Measurements from ENCODE around the gene ZNG1C. TPM values are rescaled to one million over a fixed set of nuclear protein-coding genes. Genes with fewer than 3 reads are reported as not detected.

ZNG1C gene
- total RNA-seq = 8.8 and 10.9 TPM in 2 replicates

DNA sequence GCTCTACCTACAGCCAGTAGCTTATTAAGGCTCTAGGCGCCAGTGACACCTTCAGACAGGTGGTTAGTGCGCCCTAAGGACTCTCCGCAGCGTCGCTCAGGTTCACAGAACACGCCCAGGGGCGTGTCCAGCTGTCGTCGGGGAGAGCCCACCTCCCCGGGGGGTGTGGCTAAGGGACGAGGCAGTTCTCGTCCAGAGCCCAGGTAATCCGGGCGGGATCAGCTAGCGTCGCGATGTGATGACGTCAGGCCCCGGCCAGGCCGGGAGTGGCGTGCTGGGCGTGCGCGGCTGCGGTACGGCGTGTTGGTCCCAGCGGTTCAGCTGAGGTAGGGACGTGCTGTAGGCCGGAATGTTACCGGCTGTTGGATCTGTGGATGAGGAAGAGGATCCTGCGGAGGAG, at the start of gene ZNG1C:
TSS of gene ZNG1C (plus strand) at position 301 of the 400 bp plus-strand sequence. CDS start at position 350, 49 bp downstream.

DNA sequence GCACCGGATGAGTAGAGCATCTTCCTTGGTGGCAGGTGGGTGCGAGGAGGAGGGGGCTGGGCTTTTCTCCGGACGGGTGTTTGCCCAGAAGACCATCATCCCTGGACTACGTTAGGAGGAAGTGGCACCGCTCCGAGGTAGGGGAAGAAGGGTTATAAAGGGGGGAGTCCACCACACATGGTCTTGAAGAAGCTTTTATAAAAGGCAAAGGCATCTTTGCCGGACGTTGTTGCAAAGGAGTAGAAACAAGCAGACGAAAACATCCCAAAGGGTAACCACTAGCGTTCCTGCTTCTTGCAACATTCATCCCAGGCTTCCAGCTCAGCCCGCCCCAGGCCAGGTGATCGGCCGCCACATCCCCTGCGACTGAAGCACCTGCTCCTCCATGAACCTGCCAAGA, 60.8 kb downstream of the ZNG1C start, which contains the start of gene FOXD4L3:
TSS of gene FOXD4L3 (plus strand) at position 301 of the 400 bp plus-strand sequence. CDS start at position 386, 85 bp downstream.

Other genes with a start within 250 kb of the ZNG1C start
- not detected in 2 replicates for gene FOXD4L3, start 60.9 kb downstream of the ZNG1C start, total RNA-seq
- 0.18 and 0.32 TPM in 2 replicates for gene PGM5, start 114.6 kb downstream of the ZNG1C start, total RNA-seq